HG03342 (cell line): ENCODE data around the gene INHBE.

Experiments
- ATAC-seq: cut with Tn5 transposase; IDR thresholded peaks from one replicate; pipeline ENCODE4 v1.9.1; 2021; ENCODE audit warnings: mild to moderate bottlenecking, moderate library complexity; ENCODE audit not compliant: unreplicated experiment

The INHBE gene

DNA sequence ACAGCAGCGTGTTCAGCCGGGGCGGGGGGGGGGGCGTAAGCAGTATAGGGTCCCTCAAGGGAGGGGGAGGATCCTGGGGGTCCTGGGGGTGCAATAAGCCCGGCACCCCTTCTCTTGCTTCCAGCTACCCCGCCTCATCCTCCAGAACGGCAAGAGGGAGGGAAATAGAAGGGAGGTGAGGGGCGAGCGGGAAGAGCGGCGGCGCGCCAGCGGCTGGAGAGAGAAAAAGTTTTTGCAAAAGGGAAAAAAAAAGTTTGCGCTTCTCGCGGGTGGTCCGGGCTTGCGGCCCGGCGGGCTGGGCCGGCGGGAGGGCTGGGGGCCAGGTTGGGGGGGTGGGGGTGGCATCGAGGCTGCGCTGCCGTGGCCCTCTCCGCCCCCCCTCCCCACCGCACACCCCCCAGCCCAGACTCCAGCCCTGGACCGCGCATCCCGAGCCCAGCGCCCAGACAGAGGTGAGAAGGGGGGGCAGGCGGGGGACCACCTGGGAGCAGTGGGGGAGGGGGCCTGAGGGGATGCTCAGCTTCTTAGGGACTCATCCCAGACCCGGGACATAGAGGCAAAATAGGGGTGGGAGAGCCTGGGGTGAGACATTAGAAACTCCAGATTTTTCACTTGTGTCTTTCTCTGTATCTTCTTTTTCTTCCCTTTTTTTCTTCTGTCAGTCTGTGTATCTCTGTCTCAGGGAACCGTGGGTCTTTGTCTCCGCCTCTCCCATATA is 4.8 kb downstream of the INHBE start, which contains the start of gene GLI1:
TSS of gene GLI1 (plus strand) at position 36 of the 718 bp plus-strand sequence. CDS start 3,907 bp downstream, outside the sequence.
- ATAC-seq = no peak

DNA sequence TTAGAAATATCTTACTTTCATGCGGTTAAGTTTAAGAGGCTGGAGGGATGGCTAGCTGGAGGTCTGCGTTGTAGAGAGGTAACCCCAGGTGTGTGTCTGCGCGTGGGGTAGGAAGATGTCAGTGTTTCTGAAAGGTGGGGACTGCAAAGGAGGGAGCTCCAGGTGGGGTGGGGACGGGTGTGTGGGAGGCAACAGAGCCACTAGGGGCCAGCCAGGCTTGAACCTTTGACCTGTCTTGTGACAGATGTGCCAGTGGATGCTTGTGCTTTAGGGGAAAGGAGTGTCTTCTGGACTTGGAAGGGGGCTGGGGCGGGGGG is 5.3 kb downstream of the INHBE start:
- ATAC-seq = no peak

DNA sequence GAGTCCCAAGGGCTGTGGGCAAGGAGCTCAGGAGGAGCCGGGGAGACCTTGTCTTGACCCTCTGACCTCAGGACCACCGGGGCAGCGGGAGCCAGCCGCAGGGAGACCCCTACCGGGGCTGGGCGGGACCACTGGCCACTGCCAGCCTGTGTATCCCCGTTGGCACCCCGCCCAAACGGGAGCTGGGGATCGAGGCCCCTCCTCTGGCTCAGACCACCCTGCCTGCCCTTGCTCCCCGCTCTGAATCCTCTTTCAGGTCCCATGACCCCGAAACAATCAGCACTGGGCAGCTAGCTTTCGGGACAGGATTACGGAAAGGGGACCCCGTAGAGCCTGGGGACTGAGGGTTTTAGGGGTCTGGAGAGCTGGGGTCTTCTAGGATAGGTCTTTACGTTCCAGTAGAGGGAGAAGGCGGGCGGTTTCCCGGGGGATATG is 5.8 kb downstream of the INHBE start:
- ATAC-seq = no peak

DNA sequence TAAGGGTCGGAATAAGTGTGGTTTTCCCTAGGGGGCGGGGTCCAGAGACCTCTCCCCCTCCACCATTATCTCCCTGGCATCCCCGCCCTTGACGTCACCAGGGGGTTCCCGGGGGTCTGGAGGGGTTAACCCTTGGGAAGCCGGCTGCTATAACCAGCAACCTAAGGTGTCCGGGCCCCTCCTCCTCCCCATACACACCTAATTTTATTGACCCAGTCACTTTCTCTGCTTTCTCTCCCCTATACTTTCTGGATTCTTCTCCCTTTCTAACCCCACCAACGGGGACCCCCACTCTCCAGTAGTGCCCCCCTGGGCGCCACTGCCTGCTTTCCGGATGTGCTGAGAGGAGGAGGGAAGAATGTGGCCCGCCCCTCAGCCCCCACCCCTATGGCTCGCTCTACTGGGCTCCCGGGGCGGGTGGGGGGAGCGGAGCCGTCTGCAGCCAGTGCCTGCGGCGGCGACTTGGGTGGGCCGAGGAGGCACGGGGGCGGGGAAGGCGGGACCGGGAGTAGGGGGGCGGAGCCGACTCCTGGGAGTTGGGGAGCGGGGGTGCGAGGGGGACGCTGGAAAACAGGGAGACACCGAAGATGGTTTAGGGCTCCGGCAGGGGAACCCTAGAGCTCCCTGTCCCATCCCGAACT is 6.3 kb downstream of the INHBE start:
- ATAC-seq = no peak

GRCh38 chr12:57461917-57462250 is 6.8 kb downstream of the INHBE start:
- ATAC-seq = no peak

DNA sequence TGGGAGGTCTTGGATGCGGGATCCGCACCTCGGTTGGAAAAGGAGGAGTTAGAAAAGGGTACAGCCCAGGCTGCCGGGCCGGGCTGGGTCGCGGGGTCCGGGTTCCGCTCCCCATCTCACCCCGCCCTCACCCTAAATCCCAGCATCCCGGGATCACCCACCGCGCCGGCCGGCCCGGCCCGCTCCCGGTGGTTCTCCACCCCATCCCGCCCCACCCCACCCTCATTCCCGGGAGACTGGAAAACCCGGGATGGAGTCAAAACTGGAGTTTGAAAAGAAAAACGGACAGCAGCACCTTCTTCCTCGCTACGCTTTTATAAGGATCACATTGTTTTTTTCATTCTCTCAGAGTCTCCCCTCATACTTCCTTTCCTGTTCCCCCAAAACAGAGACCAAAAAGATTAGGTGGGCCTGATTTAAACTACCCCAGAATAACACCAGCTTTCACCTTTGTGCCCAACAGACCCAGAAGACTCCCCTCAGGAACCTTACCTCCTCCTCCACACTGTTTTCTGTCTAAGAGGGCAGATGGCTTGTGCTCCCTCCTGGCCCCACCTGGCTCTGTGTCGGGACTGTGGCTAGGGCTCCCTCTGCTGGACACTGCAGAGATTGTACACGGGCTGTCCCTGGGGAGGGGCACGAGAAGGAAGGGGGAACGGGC is 7.3 kb downstream of the INHBE start:
- ATAC-seq = peak; percentile 66

GRCh38 chr12:57462912-57463253 is 7.8 kb downstream of the INHBE start:
- ATAC-seq = no peak

DNA sequence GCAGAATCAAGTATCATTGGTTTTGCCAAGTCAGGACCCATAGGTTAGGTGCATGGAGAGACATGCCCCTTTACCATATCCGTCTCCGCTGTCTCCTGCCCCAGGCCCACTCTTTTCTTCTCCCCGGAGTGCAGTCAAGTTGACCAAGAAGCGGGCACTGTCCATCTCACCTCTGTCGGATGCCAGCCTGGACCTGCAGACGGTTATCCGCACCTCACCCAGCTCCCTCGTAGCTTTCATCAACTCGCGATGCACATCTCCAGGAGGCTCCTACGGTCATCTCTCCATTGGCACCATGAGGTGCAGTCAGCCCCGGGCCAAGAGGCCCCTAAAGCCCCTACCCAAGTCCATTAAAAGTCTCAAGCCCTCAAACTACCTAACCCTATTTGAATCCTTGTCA is 9.5 kb downstream of the INHBE start:
- ATAC-seq = no peak

DNA sequence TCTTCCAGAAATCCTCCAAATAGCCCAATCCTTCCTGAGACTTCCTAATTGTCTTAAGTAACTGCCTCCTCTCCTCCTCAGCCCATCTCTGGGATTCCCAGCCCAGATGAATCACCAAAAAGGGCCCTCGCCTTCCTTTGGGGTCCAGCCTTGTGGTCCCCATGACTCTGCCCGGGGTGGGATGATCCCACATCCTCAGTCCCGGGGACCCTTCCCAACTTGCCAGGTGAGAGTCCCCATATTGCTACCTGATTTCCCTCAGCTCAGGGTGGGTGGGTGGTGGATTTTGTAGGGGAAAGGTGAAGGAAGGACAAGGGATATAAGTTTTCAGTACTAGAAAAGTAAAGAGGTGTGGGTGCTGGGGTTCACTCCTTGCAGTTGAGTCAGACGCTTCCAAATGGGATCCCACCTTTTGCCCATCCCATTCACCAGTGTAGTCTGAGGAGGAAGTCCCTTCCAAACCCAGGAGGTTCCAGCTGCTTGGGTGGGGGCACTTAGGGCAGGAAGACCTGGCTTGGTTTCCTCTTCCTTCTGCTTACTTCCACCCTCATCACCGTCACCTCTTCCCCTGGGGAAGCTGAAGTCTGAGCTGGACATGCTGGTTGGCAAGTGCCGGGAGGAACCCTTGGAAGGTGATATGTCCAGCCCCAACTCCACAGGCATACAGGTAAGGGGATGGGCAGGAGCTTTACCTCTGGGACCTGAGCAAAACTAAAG is 10.1 kb downstream of the INHBE start:
- no peak for ATAC-seq

DNA sequence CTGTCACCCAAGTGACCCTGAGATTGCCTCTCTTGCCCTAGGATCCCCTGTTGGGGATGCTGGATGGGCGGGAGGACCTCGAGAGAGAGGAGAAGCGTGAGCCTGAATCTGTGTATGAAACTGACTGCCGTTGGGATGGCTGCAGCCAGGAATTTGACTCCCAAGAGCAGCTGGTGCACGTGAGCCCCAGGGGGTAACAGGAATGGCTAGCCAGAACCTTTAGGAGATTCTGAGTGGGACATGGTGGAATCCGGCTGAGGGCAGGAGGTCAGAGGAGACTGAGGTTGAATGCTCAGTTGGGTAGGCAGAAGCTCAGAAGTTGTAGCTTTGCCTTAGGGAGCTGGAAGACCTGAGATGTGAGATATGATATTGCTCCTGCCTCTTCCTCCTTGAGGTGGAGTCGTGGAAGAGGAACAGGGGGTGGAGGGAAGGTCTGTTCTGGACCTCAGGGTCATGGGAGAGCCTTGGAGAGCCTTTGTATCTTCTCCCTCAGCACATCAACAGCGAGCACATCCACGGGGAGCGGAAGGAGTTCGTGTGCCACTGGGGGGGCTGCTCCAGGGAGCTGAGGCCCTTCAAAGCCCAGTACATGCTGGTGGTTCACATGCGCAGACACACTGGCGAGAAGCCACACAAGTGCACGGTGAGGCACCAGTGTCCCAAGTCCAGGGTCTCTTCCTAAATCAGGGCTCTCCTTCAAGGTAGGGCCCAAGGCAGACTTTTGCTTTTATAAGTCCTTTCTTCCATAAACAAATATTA is 10.8 kb downstream of the INHBE start:
- ATAC-seq = no peak

- ATAC-seq = no peak
Measured at GRCh38 chr12:57467212-57467874, 12.2 kb downstream of the INHBE start.

- no peak for ATAC-seq
Measured at GRCh38 chr12:57467915-57468314, 12.8 kb downstream of the INHBE start.

- ATAC-seq = no peak
Measured at GRCh38 chr12:57469296-57470164, 14.4 kb downstream of the INHBE start.

DNA sequence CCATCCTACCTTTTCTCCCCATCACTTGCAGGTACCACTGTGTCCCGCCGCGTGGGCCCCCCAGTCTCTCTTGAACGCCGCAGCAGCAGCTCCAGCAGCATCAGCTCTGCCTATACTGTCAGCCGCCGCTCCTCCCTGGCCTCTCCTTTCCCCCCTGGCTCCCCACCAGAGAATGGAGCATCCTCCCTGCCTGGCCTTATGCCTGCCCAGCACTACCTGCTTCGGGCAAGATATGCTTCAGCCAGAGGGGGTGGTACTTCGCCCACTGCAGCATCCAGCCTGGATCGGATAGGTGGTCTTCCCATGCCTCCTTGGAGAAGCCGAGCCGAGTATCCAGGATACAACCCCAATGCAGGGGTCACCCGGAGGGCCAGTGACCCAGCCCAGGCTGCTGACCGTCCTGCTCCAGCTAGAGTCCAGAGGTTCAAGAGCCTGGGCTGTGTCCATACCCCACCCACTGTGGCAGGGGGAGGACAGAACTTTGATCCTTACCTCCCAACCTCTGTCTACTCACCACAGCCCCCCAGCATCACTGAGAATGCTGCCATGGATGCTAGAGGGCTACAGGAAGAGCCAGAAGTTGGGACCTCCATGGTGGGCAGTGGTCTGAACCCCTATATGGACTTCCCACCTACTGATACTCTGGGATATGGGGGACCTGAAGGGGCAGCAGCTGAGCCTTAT is 15.3 kb downstream of the INHBE start:
- ATAC-seq = no peak

- ATAC-seq = no peak
Measured at GRCh38 chr12:57470970-57471656, 16.0 kb downstream of the INHBE start.

DNA sequence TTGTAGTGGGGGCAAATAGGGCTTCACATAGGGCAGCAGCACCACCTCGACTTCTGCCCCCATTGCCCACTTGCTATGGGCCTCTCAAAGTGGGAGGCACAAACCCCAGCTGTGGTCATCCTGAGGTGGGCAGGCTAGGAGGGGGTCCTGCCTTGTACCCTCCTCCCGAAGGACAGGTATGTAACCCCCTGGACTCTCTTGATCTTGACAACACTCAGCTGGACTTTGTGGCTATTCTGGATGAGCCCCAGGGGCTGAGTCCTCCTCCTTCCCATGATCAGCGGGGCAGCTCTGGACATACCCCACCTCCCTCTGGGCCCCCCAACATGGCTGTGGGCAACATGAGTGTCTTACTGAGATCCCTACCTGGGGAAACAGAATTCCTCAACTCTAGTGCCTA is 16.6 kb downstream of the INHBE start:
- no peak for ATAC-seq

- ATAC-seq = no peak
Measured at GRCh38 chr12:57472391-57472790, 17.3 kb downstream of the INHBE start.

GRCh38 chr12:57473392-57473791 is 18.3 kb downstream of the INHBE start:
- ATAC-seq = no peak
